PC-3 (cell line): ENCODE measurements around the gene MAMLD1.

ENCODE experiments used
- CTCF ChIP-seq: fragments of 300-600 bp; sonication (generic); conservative IDR thresholded peaks from 2 replicates; pipeline ENCODE4 v1.5.1; 2017; ENCODE audit warnings: antibody characterized with exemption, low read depth, mild to moderate bottlenecking, low read length
- EZH2 ChIP-seq: fragments of 300-600 bp; sonication (generic); IDR thresholded peaks from one replicate; pipeline ENCODE4 v1.6.1; 2017; ENCODE audit warnings: antibody characterized with exemption, mild to moderate bottlenecking, low read length; ENCODE audit not compliant: unreplicated experiment

GRCh38 chrX:150456941-150457340 is 93.8 kb downstream of the MAMLD1 start:
- TF ChIP-seq CTCF: no peak
- no peak for TF ChIP-seq EZH2
